Kidney (tissue), 14 donors: ENCODE data around the gene ATP10D. TPM values are rescaled to one million over a fixed set of nuclear protein-coding genes. Genes with fewer than 3 reads are reported as not detected.

Experiments used
- DNase-seq, 5 donors: peaks; one replicate each; pipeline ENCODE4 v3.0.0-alpha.2; 2013 to 2020
- FAIRE-seq: peaks from 2 replicates; lab custom pipeline; 2012; peaks lifted over from hg19 to GRCh38; lab: Jason Lieb, UNC
- H3K27ac ChIP-seq, 2 donors: one replicate each; pipeline ENCODE4 v1.7.0; 2013; ENCODE audit warnings: low read depth in 2 of 2, low read length in 2 of 2, inconsistent platforms in 1 of 2
- H3K27me3 ChIP-seq: one replicate; pipeline ENCODE4 v1.7.1; 2013; ENCODE audit warnings: low read length, inconsistent platforms; ENCODE audit not compliant: control insufficient read depth, insufficient read depth
- H3K36me3 ChIP-seq, 3 donors: one replicate each; pipeline versions ENCODE4 v1.7.0 to v1.7.1; 2013; ENCODE audit warnings: low read length in 3 of 3, control low read depth in 1 of 3, inconsistent platforms in 1 of 3; ENCODE audit not compliant: insufficient read depth in 3 of 3, control insufficient read depth in 2 of 3
- H3K4me1 ChIP-seq, 3 donors: one replicate each; pipeline versions ENCODE4 v1.7.0 to v1.7.1; 2013; ENCODE audit warnings: low read length in 3 of 3, inconsistent platforms in 1 of 3, low read depth in 1 of 3; ENCODE audit not compliant: control insufficient read depth in 2 of 3, insufficient read depth in 2 of 3
- H3K4me3 ChIP-seq, 3 donors: one replicate each; pipeline versions ENCODE4 v1.7.0 to v1.8.1; 2013; ENCODE audit warnings: low read length in 3 of 3, control low read depth in 1 of 3, inconsistent platforms in 1 of 3
- H3K9ac ChIP-seq, 3 donors: one replicate each; pipeline versions ENCODE4 v1.7.0 to v1.7.1; 2013; ENCODE audit warnings: low read length in 3 of 3, control low read depth in 1 of 3, inconsistent platforms in 1 of 3
- H3K9me3 ChIP-seq, 3 donors: one replicate each; pipeline versions ENCODE4 v1.7.0 to v1.7.1; 2013; ENCODE audit warnings: low read length in 3 of 3, control low read depth in 1 of 3, inconsistent platforms in 1 of 3; ENCODE audit not compliant: control insufficient read depth in 2 of 3, insufficient read depth in 1 of 3
- intact Hi-C: fragments of 100-400 bp; cut with DNase I; formaldehyde crosslinking; loops from one replicate; pipeline ENCODE4 v1.11.1; 2022
- polyA plus RNA-seq: library from polyadenylated mRNA; stranded (reverse); fragments of 350-450 nt; fragmentation: Illumina TruSeq; extraction: RNeasy Lipid Tissue Mini Kit (QIAGEN cat#74804); gene quantifications from one replicate; pipeline ENCODE4 v1.2.3, GENCODE V29; 2014; ENCODE audit warnings: low read depth, low replicate concordance; ENCODE audit not compliant: insufficient read depth
- total RNA-seq: library from RNA; stranded (reverse); fragmentation: NEBNext Ultra II Directional; extraction: Animal tissue kit (Norgen Biotek cat#: 25700); gene quantifications from one replicate; pipeline ENCODE4 v1.2.1, GENCODE V29; 2021
- TF ChIP-seq, protein P1 (sequence below): IDR thresholded peaks from 3 replicates; pipeline ENCODE4 v1.5.1; 2012; ENCODE audit warnings: mild to moderate bottlenecking, moderate library complexity, borderline replicate concordance; ENCODE audit not compliant: insufficient read depth; ENCODE audit errors: extremely low read depth
- donor health status: control.
- donor health status: control.
- donor health status: control.
- donor health status: control.
- donor health status: control.
- donor health status: DM: yes; HTN: yes; CAD: no.
- donor health status: Normal renal cell carcinoma (clear cell type).

The ATP10D gene
- total and polyA plus RNA-seq, 2 donors from 2014 or later = 10.4 to 43.6 TPM

DNA sequence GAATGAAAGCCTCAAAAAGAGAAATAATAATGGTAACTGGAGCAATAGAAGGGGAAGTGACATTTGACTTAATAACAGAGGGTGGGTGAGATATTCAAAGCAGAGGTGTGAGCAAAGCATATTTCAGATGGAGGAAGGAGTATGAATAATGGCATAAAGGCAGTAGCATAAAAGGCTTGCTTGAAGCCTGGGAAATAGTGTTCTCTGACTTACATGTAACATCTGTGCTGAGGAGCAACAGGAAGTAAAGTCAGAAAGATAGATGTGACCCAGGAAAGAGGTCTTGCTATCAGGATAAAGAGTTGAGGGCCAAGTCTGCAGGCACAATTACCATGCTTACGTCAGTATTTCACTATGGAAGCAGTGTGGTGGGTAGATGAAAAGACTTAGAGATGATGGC is 28.4 kb downstream of the ATP10D start:
- H3K4me3 ChIP-seq = no peak overlapping the region
- H3K9ac ChIP-seq = no peak overlapping the region
- peaks cover 0 to 8% (median 4%) of the 10 kb centered on the region in 3 donors for H3K4me1 ChIP-seq

DNA sequence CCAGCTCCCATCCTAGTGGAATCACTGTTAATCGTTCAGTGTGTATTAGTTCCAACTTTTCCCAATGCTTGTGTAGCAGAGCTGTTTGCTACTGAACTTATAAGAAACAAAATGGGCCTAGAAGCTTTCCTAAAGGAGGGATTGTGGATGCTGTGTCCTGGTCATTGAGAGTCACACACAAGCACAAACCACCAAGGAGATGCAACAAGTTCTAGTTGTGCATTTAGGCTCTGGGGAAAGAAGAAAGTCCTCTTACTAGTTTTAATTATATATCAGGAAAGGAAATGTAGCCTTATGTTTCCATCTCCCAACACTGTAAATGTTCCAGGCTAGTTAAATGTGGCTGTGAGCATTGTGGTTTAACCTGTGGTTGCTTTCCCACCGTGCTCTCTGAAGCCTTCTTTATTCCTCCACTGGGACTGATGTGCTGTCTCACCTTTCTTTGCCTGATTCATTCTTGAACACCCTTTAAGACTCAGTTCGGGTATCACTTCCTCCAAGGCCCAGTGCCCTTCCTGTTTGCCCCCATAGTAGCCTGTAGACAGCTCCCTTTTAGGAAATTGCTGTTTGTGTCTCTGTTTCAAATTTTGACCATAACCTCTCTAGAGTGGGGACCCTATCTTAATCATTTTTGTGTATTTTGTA is 34.3 kb downstream of the ATP10D start:
- H3K27ac ChIP-seq = no peak overlapping the region
- FAIRE-seq = no peak
- TF ChIP-seq, protein P1, sequence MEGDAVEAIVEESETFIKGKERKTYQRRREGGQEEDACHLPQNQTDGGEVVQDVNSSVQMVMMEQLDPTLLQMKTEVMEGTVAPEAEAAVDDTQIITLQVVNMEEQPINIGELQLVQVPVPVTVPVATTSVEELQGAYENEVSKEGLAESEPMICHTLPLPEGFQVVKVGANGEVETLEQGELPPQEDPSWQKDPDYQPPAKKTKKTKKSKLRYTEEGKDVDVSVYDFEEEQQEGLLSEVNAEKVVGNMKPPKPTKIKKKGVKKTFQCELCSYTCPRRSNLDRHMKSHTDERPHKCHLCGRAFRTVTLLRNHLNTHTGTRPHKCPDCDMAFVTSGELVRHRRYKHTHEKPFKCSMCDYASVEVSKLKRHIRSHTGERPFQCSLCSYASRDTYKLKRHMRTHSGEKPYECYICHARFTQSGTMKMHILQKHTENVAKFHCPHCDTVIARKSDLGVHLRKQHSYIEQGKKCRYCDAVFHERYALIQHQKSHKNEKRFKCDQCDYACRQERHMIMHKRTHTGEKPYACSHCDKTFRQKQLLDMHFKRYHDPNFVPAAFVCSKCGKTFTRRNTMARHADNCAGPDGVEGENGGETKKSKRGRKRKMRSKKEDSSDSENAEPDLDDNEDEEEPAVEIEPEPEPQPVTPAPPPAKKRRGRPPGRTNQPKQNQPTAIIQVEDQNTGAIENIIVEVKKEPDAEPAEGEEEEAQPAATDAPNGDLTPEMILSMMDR = no peak
- H3K27me3 ChIP-seq = no peaks in the 10 kb centered on the region
- intact Hi-C loops = no loop called here
- H3K4me1 ChIP-seq = no peaks in the 10 kb centered on the region
- no peak for DNase-seq
- no peak overlapping the region for H3K9ac ChIP-seq
- no peaks in the 10 kb centered on the region for H3K9me3 ChIP-seq
- H3K36me3 ChIP-seq = peaks cover 0 to 9% (median 5%) of the 10 kb centered on the region in 3 donors
- H3K4me3 ChIP-seq = no peak overlapping the region

More for the DNA sequence above, 28.4 kb downstream of the ATP10D start:
- H3K27ac ChIP-seq = no peak overlapping the region
- intact Hi-C loops = no loop called here
- no peaks in the 10 kb centered on the region for H3K27me3 ChIP-seq
- TF ChIP-seq, protein P1 = no peak
- no peak for DNase-seq
- H3K9me3 ChIP-seq = no peaks in the 10 kb centered on the region
- peaks cover 8 to 12% (median 12%) of the 10 kb centered on the region in 3 donors for H3K36me3 ChIP-seq
- no peak for FAIRE-seq

DNA sequence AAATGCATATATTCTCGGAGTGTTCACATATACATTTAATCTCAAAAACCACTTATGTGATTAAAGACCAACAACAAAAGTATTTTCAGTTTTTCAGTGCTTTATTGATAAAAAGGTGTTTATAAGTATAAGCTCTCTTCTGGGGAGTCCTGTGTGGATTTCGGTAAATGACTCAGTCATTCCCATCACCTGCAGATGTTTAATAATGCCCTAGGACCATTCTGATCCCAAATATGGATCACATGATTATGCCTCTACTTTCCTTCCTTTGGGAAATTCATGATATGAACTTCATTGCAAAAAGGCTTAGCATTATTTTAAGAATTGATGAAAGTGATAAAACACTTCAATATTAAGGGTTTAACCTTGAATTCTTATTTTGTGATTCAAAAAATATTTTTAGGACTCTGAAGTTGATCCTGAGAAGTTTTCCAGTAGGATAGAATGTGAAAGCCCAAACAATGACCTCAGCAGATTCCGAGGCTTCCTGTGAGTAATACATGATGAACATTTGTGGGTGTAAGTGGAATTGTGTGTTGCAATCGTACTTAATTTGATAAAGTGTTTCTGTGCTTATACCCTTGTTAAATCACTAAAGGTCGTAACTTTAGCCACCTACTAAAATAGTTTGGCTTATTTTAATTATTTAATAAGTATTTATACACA is 40.2 kb downstream of the ATP10D start:
- DNase-seq = no peak
- FAIRE-seq = peak; percentile 13
- intact Hi-C loops = no loop called here
- no peak overlapping the region for H3K9ac ChIP-seq
- no peaks in the 10 kb centered on the region for H3K27me3 ChIP-seq
- H3K9me3 ChIP-seq = peaks cover 0 to 6% (median 0%) of the 10 kb centered on the region in 3 donors
- no peaks in the 10 kb centered on the region for H3K4me1 ChIP-seq
- peaks cover 2 to 19% (median 5%) of the 10 kb centered on the region in 3 donors for H3K36me3 ChIP-seq
- TF ChIP-seq, protein P1 = no peak
- H3K27ac ChIP-seq = no peak overlapping the region
- no peak overlapping the region for H3K4me3 ChIP-seq
